Neural cell (in vitro differentiated cells): ENCODE data around the gene CPVL. TPM values are rescaled to one million over a fixed set of nuclear protein-coding genes. Genes with fewer than 3 reads are reported as not detected.

Experiments used
- H2AFZ ChIP-seq: fragments of 200-600, 300-800 bp; sonication (generic), shearing (Covaris generic); 2 replicates; pipeline ENCODE4 v1.6.0; 2014; ENCODE audit warnings: low read depth, mild to moderate bottlenecking, antibody characterized with exemption, low read length, moderate library complexity
- H3F3A ChIP-seq: fragments of 200-600 bp; shearing (Covaris generic); 2 replicates; pipeline ENCODE4 v1.6.1; 2016; ENCODE audit warnings: mild to moderate bottlenecking, moderate library complexity, mixed read lengths, antibody characterized with exemption, low read length; ENCODE audit not compliant: insufficient read depth, poor library complexity, severe bottlenecking
- H3K27ac ChIP-seq: fragments of 200-600, 300-800 bp; sonication (generic), shearing (Covaris generic); 2 replicates; pipeline ENCODE4 v1.5.1; 2014; ENCODE audit warnings: mild to moderate bottlenecking, low read length, moderate library complexity
- H3K27me3 ChIP-seq: fragments of 300-800, 200-600 bp; sonication (generic), shearing (Covaris generic); 2 replicates; pipeline ENCODE4 v1.6.0; 2014; ENCODE audit warnings: mild to moderate bottlenecking, low read depth, low read length, moderate library complexity; ENCODE audit not compliant: insufficient read depth
- H3K36me3 ChIP-seq: fragments of 300-800, 200-600 bp; sonication (generic), shearing (Covaris generic); 2 replicates; pipeline ENCODE4 v1.5.1; 2014; ENCODE audit warnings: mild to moderate bottlenecking, antibody characterized with exemption, low read length, moderate library complexity; ENCODE audit not compliant: insufficient read depth
- H3K4me2 ChIP-seq: fragments of 300-800, 200-600 bp; sonication (generic), shearing (Covaris generic); 2 replicates; pipeline ENCODE4 v1.6.0; 2014; ENCODE audit warnings: mild to moderate bottlenecking, low read length
- H3K4me3 ChIP-seq: fragments of 300-800, 200-600 bp; sonication (generic), shearing (Covaris generic); 2 replicates; pipeline ENCODE4 v1.5.1; 2014; ENCODE audit warnings: mild to moderate bottlenecking, low read length, moderate library complexity
- H3K79me2 ChIP-seq: fragments of 200-600 bp; shearing (Covaris generic); replicated peaks from 2 replicates; pipeline ENCODE4 v1.6.0; 2014; ENCODE audit warnings: mild to moderate bottlenecking, low read length, moderate library complexity; ENCODE audit not compliant: insufficient read depth
- H3K9ac ChIP-seq: fragments of 300-800, 200-600 bp; sonication (generic), shearing (Covaris generic); 2 replicates; pipeline ENCODE4 v1.6.1; 2016; ENCODE audit warnings: mild to moderate bottlenecking, low read length, mixed read lengths
- H3K9me2 ChIP-seq: fragments of 200-600 bp; shearing (Covaris generic); 2 replicates; pipeline ENCODE4 v1.6.1; 2016; ENCODE audit warnings: mild to moderate bottlenecking, low read length, mixed read lengths; ENCODE audit not compliant: insufficient read depth
- H3K9me3 ChIP-seq: fragments of 200-600, 300-800 bp; sonication (generic), shearing (Covaris generic); 2 replicates; pipeline ENCODE4 v1.6.1; 2016; ENCODE audit warnings: mild to moderate bottlenecking, mixed run types, low read length, moderate library complexity, mixed read lengths
- H4K20me1 ChIP-seq: fragments of 200-600 bp; shearing (Covaris generic); 2 replicates; pipeline ENCODE4 v1.6.1; 2016; ENCODE audit warnings: mild to moderate bottlenecking, mixed run types; ENCODE audit not compliant: insufficient read depth
- EP300 ChIP-seq: fragments of 450-650 bp; conservative IDR thresholded peaks from 2 replicates; pipeline ENCODE4 v1.6.1; 2014; ENCODE audit warnings: antibody characterized with exemption, mild to moderate bottlenecking, moderate library complexity; ENCODE audit not compliant: poor library complexity, severe bottlenecking
- EZH2 ChIP-seq: fragments of 200-600, 300-800 bp; shearing (Covaris generic), sonication (generic); IDR thresholded peaks from 2 replicates; pipeline ENCODE4 v1.6.1; 2014; ENCODE audit warnings: antibody characterized with exemption, low read length, borderline replicate concordance, mild to moderate bottlenecking; ENCODE audit not compliant: insufficient read depth, poor library complexity, severe bottlenecking
- MXI1 ChIP-seq: fragments of 450-650 bp; conservative IDR thresholded peaks from 2 replicates; pipeline ENCODE4 v1.6.1; 2014; ENCODE audit warnings: antibody characterized with exemption, mild to moderate bottlenecking; ENCODE audit not compliant: poor library complexity, severe bottlenecking
- POLR2AphosphoS5 ChIP-seq: IDR thresholded peaks from 2 replicates; pipeline ENCODE4 v1.6.1; 2012
- RAD21 ChIP-seq: fragments of 450-650 bp; conservative IDR thresholded peaks from 2 replicates; pipeline ENCODE4 v1.6.1; 2014; ENCODE audit warnings: antibody characterized with exemption, mild to moderate bottlenecking, moderate library complexity
- SMC3 ChIP-seq: fragments of 450-650 bp; conservative IDR thresholded peaks from 2 replicates; pipeline ENCODE4 v1.6.1; 2014; ENCODE audit warnings: antibody characterized with exemption, mild to moderate bottlenecking, moderate library complexity; ENCODE audit not compliant: poor library complexity
- TAF1 ChIP-seq: IDR thresholded peaks from 2 replicates; pipeline ENCODE4 v1.6.1; 2012; ENCODE audit warnings: low read depth
- polyA plus RNA-seq: library from polyadenylated mRNA; depleted of rRNA; stranded (reverse); fragments of >200 nt; gene quantifications from 2 replicates; pipeline ENCODE4 v1.2.3, GENCODE V29; 2014
- TF ChIP-seq, protein P1 (sequence below): IDR thresholded peaks from 2 replicates; pipeline ENCODE4 v1.6.1; 2012; ENCODE audit warnings: borderline replicate concordance
- TF ChIP-seq, protein P2 (sequence below): fragments of 450-650 bp; IDR thresholded peaks from 2 replicates; pipeline ENCODE4 v1.5.1; 2014; ENCODE audit warnings: antibody characterized with exemption, mild to moderate bottlenecking, moderate library complexity; ENCODE audit not compliant: poor library complexity, severe bottlenecking

The CPVL gene
- polyA plus RNA-seq, 1 donor from 2014 or later, result 13.0 TPM

DNA sequence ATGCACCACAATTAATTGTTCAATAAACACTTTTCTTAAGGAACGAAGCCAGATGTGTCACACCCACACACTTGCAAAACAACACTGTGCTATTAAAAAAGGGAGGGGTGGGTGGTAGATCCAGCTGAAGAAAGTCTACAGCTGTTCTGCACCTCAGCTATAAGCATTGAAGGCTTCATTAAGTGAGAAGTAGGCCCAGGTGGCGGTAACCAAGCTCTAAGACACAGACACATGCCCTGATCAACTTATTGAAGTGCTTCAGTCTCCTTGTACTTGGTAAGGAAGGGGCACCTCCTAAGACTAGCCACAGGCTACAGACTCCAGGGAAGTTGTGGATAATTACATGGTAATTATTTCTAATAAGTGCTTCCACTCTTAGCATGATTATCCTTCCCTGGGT is 4.5 kb upstream of the CPVL start:
- Histone ChIP-seq H3K4me2 (no peak overlapping the region), H3K9me2 (no peaks in the 10 kb centered on the region), H3K9me3 (no peaks in the 10 kb centered on the region), H4K20me1 (no peaks in the 10 kb centered on the region), H3K27ac (no peak overlapping the region), H3K4me3 (no peak overlapping the region), H2AFZ (no peak overlapping the region), H3K27me3 (peaks cover 11% of the 10 kb centered on the region), H3K9ac (no peak overlapping the region), H3K79me2 (no peaks in the 10 kb centered on the region), H3F3A (peaks cover 6% of the 10 kb centered on the region), H3K36me3 (no peaks in the 10 kb centered on the region)
- TF ChIP-seq EZH2 (no peak), SMC3 (no peak), POLR2AphosphoS5 (no peak), MXI1 (no peak), RAD21 (no peak), EP300 (no peak), TAF1 (no peak)
- TF ChIP-seq, protein P1, sequence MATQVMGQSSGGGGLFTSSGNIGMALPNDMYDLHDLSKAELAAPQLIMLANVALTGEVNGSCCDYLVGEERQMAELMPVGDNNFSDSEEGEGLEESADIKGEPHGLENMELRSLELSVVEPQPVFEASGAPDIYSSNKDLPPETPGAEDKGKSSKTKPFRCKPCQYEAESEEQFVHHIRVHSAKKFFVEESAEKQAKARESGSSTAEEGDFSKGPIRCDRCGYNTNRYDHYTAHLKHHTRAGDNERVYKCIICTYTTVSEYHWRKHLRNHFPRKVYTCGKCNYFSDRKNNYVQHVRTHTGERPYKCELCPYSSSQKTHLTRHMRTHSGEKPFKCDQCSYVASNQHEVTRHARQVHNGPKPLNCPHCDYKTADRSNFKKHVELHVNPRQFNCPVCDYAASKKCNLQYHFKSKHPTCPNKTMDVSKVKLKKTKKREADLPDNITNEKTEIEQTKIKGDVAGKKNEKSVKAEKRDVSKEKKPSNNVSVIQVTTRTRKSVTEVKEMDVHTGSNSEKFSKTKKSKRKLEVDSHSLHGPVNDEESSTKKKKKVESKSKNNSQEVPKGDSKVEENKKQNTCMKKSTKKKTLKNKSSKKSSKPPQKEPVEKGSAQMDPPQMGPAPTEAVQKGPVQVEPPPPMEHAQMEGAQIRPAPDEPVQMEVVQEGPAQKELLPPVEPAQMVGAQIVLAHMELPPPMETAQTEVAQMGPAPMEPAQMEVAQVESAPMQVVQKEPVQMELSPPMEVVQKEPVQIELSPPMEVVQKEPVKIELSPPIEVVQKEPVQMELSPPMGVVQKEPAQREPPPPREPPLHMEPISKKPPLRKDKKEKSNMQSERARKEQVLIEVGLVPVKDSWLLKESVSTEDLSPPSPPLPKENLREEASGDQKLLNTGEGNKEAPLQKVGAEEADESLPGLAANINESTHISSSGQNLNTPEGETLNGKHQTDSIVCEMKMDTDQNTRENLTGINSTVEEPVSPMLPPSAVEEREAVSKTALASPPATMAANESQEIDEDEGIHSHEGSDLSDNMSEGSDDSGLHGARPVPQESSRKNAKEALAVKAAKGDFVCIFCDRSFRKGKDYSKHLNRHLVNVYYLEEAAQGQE, result no peak
- TF ChIP-seq, protein P2, sequence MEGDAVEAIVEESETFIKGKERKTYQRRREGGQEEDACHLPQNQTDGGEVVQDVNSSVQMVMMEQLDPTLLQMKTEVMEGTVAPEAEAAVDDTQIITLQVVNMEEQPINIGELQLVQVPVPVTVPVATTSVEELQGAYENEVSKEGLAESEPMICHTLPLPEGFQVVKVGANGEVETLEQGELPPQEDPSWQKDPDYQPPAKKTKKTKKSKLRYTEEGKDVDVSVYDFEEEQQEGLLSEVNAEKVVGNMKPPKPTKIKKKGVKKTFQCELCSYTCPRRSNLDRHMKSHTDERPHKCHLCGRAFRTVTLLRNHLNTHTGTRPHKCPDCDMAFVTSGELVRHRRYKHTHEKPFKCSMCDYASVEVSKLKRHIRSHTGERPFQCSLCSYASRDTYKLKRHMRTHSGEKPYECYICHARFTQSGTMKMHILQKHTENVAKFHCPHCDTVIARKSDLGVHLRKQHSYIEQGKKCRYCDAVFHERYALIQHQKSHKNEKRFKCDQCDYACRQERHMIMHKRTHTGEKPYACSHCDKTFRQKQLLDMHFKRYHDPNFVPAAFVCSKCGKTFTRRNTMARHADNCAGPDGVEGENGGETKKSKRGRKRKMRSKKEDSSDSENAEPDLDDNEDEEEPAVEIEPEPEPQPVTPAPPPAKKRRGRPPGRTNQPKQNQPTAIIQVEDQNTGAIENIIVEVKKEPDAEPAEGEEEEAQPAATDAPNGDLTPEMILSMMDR, result no peak

DNA sequence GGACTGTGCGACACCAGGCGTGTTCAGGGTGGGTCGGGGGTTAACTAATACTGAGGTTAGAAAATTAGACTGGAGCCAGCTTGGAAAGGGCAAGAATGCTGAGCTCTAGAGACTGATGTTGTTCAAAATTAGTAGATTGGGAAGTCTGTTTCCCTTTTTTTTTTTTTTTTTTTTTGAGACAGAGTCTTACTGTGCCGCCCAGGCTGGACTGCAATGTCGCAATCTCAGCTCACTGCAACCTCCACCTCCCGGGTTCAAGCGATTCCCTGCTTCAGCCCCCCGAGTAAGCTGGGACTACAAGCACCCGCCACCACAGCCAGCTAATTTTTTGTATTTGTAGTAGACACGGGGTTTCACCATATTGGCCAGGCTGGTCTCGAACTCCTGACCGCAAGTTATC is 2.7 kb upstream of the CPVL start:
- TF ChIP-seq, protein P2, result no peak
- no peak for TF ChIP-seq RAD21
- TF ChIP-seq, protein P1, result no peak
- no peak for TF ChIP-seq SMC3
- no peak for TF ChIP-seq MXI1
- TF ChIP-seq EZH2, result no peak
- no peak for TF ChIP-seq EP300
- no peak overlapping the region for H3K4me2 ChIP-seq
- no peak overlapping the region for H3K27ac ChIP-seq
- H3K9me3 ChIP-seq, result no peaks in the 10 kb centered on the region
- no peak overlapping the region for H2AFZ ChIP-seq
- H3F3A ChIP-seq, result no peaks in the 10 kb centered on the region
- H3K79me2 ChIP-seq, result no peaks in the 10 kb centered on the region
- H4K20me1 ChIP-seq, result no peaks in the 10 kb centered on the region
- no peak overlapping the region for H3K4me3 ChIP-seq
- no peaks in the 10 kb centered on the region for H3K36me3 ChIP-seq
- no peaks in the 10 kb centered on the region for H3K9me2 ChIP-seq
- peaks cover 22% of the 10 kb centered on the region for H3K27me3 ChIP-seq
- H3K9ac ChIP-seq, result no peak overlapping the region
